Stomach (tissue), 4 donors: ENCODE results near the gene BLTP3B.

Experiments used
- CTCF ChIP-seq, 7 experiments: fragments of 450-650 bp in 4 of 7; fragments of 200-600 bp in 3 of 7; sonication (generic) in 3 of 7; IDR thresholded peaks; one replicate each; pipeline ENCODE4 v1.5.1; 2016 to 2019; ENCODE audit warnings: antibody characterized with exemption in 7 of 7, control low read depth in 2 of 7, mild to moderate bottlenecking in 1 of 7
- POLR2A ChIP-seq, 4 donors: fragments of 450-650 bp; IDR thresholded peaks; one replicate each; pipeline ENCODE4 v1.6.1; 2016; ENCODE audit warnings: antibody characterized with exemption in 4 of 4, control low read depth in 2 of 4, mild to moderate bottlenecking in 1 of 4, moderate library complexity in 1 of 4
- POLR2AphosphoS5 ChIP-seq, 3 donors: sonication (generic); formaldehyde crosslinking; IDR thresholded peaks; one replicate each; pipeline ENCODE4 v1.6.1; 2016; ENCODE audit warnings: antibody characterized with exemption in 3 of 3

- TF ChIP-seq CTCF (IDR thresholded peaks at IDR 0.05), result no peak
- no peak for TF ChIP-seq POLR2AphosphoS5 (IDR thresholded peaks at IDR 0.05)
- TF ChIP-seq POLR2A (IDR thresholded peaks at IDR 0.05), result no peak
Measured at GRCh38 chr12:100106861-100107260, 35.8 kb downstream of the BLTP3B start.
